Uterus (tissue), 2 donors: ENCODE measurements around the gene DNAJC4.

Experiments
- POLR2A ChIP-seq, 2 donors: fragments of 450-650 bp; IDR thresholded peaks; one replicate each; pipeline ENCODE4 v1.6.1; 2016; ENCODE audit warnings: antibody characterized with exemption in 2 of 2, mild to moderate bottlenecking in 1 of 2, moderate library complexity in 1 of 2
- TF ChIP-seq, protein P1 (sequence below), 4 experiments: fragments of 200-600 bp in 2 of 4; fragments of 450-650 bp in 2 of 4; sonication (generic) in 2 of 4; IDR thresholded peaks; one replicate each; pipeline ENCODE4 v1.5.1; 2016 to 2019; ENCODE audit warnings: antibody characterized with exemption in 4 of 4, mild to moderate bottlenecking in 2 of 4, moderate library complexity in 1 of 4

DNA sequence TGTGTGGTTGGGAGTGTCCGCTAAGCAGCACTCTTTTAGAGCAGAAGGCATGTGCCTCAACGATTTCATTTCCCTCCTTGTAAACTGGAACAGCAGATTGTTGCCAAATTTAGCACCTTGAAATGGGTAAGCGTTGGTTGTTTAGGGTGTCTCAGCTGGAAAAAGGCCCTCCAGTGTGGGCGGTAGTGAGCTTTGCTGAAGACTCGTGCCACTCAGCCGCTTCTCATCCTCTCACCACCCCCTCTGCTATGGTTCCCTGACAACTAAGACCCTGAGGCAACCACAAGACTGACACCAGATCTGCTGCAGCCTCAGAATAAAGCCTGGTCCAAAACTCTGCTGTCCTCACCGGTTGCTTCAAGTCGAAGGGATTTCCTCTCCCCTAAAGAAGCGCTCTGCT lies 33.7 kb upstream of the DNAJC4 start:
- TF ChIP-seq, protein P1, sequence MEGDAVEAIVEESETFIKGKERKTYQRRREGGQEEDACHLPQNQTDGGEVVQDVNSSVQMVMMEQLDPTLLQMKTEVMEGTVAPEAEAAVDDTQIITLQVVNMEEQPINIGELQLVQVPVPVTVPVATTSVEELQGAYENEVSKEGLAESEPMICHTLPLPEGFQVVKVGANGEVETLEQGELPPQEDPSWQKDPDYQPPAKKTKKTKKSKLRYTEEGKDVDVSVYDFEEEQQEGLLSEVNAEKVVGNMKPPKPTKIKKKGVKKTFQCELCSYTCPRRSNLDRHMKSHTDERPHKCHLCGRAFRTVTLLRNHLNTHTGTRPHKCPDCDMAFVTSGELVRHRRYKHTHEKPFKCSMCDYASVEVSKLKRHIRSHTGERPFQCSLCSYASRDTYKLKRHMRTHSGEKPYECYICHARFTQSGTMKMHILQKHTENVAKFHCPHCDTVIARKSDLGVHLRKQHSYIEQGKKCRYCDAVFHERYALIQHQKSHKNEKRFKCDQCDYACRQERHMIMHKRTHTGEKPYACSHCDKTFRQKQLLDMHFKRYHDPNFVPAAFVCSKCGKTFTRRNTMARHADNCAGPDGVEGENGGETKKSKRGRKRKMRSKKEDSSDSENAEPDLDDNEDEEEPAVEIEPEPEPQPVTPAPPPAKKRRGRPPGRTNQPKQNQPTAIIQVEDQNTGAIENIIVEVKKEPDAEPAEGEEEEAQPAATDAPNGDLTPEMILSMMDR (IDR thresholded peaks at IDR 0.05) = no peak
- no peak for TF ChIP-seq POLR2A (IDR thresholded peaks at IDR 0.05)
